ENCODE results near the gene HDAC2.

DNA sequence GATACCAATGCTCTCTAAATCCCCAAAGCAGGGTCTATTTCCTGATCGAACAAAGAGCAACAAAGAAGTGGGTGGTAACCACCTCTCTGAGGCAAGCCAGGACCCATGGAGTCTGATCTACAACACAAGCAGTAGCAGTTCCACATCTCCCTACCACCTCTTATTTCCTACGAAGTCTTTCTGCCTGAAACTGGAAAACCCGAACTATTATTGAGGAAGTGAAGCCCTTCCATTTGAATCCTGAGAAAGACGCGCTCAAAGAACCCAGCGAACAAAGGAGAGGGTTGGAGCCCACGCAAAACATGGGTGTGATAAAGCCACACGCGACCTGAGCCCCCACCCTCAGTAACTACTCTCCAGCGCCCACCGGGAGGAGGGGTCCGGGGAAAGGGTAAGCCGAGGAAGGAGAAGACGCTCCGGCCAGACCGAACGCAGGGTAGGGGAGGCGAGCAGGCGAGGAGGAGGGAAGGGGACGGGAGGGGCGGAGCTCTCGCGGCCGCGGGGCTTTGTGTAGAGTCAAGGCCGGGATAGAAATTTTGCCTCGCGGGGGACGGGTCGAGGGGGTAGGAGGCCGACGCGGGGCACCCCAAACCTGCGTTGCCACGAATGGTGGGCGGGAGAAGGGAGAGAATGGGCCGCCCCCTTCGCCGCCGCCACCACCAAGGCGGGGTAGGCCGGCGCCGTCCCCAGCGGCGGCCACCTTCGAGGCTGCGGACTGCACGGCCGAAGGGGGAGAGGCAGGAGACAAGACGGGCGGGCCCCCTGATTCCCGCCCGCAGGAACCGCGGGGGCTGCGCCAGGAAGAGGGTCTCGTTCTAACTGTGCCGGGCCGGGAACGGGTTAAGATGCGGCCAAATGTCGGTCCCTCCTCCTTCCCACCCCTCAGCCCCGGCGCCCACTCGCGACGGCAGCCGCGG is 802 bp downstream of the HDAC2 start:
- TF ChIP-seq CREM (CRISPR knock-in tag; IDR thresholded peaks at IDR 0.05), result no peak; the same call in 1 of the 2 replicates
- TF ChIP-seq, protein P1, sequence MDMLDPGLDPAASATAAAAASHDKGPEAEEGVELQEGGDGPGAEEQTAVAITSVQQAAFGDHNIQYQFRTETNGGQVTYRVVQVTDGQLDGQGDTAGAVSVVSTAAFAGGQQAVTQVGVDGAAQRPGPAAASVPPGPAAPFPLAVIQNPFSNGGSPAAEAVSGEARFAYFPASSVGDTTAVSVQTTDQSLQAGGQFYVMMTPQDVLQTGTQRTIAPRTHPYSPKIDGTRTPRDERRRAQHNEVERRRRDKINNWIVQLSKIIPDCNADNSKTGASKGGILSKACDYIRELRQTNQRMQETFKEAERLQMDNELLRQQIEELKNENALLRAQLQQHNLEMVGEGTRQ (CRISPR knock-in tag; IDR thresholded peaks at IDR 0.05), result no peak
- TF ChIP-seq, protein P2, sequence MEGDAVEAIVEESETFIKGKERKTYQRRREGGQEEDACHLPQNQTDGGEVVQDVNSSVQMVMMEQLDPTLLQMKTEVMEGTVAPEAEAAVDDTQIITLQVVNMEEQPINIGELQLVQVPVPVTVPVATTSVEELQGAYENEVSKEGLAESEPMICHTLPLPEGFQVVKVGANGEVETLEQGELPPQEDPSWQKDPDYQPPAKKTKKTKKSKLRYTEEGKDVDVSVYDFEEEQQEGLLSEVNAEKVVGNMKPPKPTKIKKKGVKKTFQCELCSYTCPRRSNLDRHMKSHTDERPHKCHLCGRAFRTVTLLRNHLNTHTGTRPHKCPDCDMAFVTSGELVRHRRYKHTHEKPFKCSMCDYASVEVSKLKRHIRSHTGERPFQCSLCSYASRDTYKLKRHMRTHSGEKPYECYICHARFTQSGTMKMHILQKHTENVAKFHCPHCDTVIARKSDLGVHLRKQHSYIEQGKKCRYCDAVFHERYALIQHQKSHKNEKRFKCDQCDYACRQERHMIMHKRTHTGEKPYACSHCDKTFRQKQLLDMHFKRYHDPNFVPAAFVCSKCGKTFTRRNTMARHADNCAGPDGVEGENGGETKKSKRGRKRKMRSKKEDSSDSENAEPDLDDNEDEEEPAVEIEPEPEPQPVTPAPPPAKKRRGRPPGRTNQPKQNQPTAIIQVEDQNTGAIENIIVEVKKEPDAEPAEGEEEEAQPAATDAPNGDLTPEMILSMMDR (IDR thresholded peaks at IDR 0.05), result no peak
- no peak for TF ChIP-seq RELA (CRISPR knock-in tag; IDR thresholded peaks at IDR 0.05; ENCODE audit: borderline replicate concordance)
- TF ChIP-seq, protein P3, sequence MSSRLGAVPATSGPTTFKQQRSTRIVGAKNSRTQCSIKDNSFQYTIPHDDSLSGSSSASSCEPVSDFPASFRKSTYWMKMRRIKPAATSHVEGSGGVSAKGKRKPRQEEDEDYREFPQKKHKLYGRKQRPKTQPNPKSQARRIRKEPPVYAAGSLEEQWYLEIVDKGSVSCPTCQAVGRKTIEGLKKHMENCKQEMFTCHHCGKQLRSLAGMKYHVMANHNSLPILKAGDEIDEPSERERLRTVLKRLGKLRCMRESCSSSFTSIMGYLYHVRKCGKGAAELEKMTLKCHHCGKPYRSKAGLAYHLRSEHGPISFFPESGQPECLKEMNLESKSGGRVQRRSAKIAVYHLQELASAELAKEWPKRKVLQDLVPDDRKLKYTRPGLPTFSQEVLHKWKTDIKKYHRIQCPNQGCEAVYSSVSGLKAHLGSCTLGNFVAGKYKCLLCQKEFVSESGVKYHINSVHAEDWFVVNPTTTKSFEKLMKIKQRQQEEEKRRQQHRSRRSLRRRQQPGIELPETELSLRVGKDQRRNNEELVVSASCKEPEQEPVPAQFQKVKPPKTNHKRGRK (CRISPR knock-in tag; IDR thresholded peaks at IDR 0.05; ENCODE audit: borderline replicate concordance), result no peak
- TF ChIP-seq ZNF416 (CRISPR knock-in tag; IDR thresholded peaks at IDR 0.05), result no peak

Data from WTC11 (cell line).